ENCODE results near the gene SPATA19.

The SPATA19 gene

GRCh38 chr11:133867456-133867855 lies 22.1 kb upstream of the SPATA19 start:
- ChIA-PET CTCF (interaction anchor here (0.7 kb wide), 1 partner anchor 194 kb away, joined by 3 read pairs; no protein-coding TSS in a partner anchor), POLR2A (no interaction called here)
- no peak for TF ChIP-seq ZBTB17 (tag by site-specific recombination; IDR thresholded peaks at IDR 0.05)
- TF ChIP-seq ZNF654 (tag by site-specific recombination; IDR thresholded peaks at IDR 0.05; ENCODE audit: low read depth) = no peak
- TF ChIP-seq KLF7 (tag by site-specific recombination; IDR thresholded peaks at IDR 0.05; ENCODE audit: borderline replicate concordance) = no peak
- H3K36me3 ChIP-seq (ENCODE audit: control insufficient read depth in 2 of 2, insufficient read depth in 1 of 2, low read length in 2 of 2) = no peaks in the 10 kb centered on the region
- H3K4me1 ChIP-seq (ENCODE audit: control insufficient read depth, insufficient read depth, low read length) = no peaks in the 10 kb centered on the region
- no peak overlapping the region for H3K27ac ChIP-seq (ENCODE audit: extremely low read depth, low read depth, low read length)
- no peak overlapping the region for H3K4me3 ChIP-seq (ENCODE audit: low read depth, low read length)
- H3K9me3 ChIP-seq (ENCODE audit: control insufficient read depth, insufficient read depth, low read depth, low read length) = no peaks in the 10 kb centered on the region

- CTCF ChIA-PET = no interaction called here
- TF ChIP-seq ZNF214 (tag by site-specific recombination; IDR thresholded peaks at IDR 0.05; ENCODE audit: borderline replicate concordance) = no peak
- no peak for TF ChIP-seq ZNF555 (tag by site-specific recombination; conservative IDR thresholded peaks at IDR 0.05)
- TF ChIP-seq MYNN (tag by site-specific recombination; IDR thresholded peaks at IDR 0.05; ENCODE audit: borderline replicate concordance) = no peak
- no peak for TF ChIP-seq ZNF791 (tag by site-specific recombination; IDR thresholded peaks at IDR 0.05)
- no peak for TF ChIP-seq MEIS1 (CRISPR knock-in tag; IDR thresholded peaks at IDR 0.05; ENCODE audit: borderline replicate concordance)
- no peak for TF ChIP-seq ZNF501 (tag by site-specific recombination; IDR thresholded peaks at IDR 0.05)
- TF ChIP-seq PBX3 (CRISPR knock-in tag; IDR thresholded peaks at IDR 0.05) = no peak
- no peak for TF ChIP-seq ZNF146 (tag by site-specific recombination; IDR thresholded peaks at IDR 0.05)
- no peak for TF ChIP-seq ZNF350 (tag by site-specific recombination; IDR thresholded peaks at IDR 0.05)
- TF ChIP-seq ZNF184 (tag by site-specific recombination; IDR thresholded peaks at IDR 0.05) = no peak
- TF ChIP-seq REPIN1 (tag by site-specific recombination; IDR thresholded peaks at IDR 0.05; ENCODE audit: low read depth) = no peak
- TF ChIP-seq ZNF155 (tag by site-specific recombination; IDR thresholded peaks at IDR 0.05) = no peak
- no peak for TF ChIP-seq ZNF391 (tag by site-specific recombination; IDR thresholded peaks at IDR 0.05; ENCODE audit: borderline replicate concordance, low read depth)
- TF ChIP-seq ZSCAN18 (tag by site-specific recombination; IDR thresholded peaks at IDR 0.05) = no peak
- Histone ChIP-seq H3K9me3 (ENCODE audit: control insufficient read depth, insufficient read depth, low read depth, low read length) (no peaks in the 10 kb centered on the region), H3K27ac (ENCODE audit: extremely low read depth, low read depth, low read length) (no peak overlapping the region), H3K36me3 (ENCODE audit: control insufficient read depth in 2 of 2, insufficient read depth in 1 of 2, low read length in 2 of 2) (no peaks in the 10 kb centered on the region), H3K4me3 (ENCODE audit: low read depth, low read length) (no peak overlapping the region), H3K4me1 (ENCODE audit: control insufficient read depth, insufficient read depth, low read length) (no peaks in the 10 kb centered on the region)
- POLR2A ChIA-PET = no interaction called here
Measured at GRCh38 chr11:133865466-133865865, 20.2 kb upstream of the SPATA19 start.

GRCh38 chr11:133864756-133865155 lies 19.4 kb upstream of the SPATA19 start:
- Histone ChIP-seq H3K36me3 (ENCODE audit: control insufficient read depth in 2 of 2, insufficient read depth in 1 of 2, low read length in 2 of 2) (no peaks in the 10 kb centered on the region), H3K27ac (ENCODE audit: extremely low read depth, low read depth, low read length) (no peak overlapping the region), H3K4me1 (ENCODE audit: control insufficient read depth, insufficient read depth, low read length) (no peaks in the 10 kb centered on the region), H3K9me3 (ENCODE audit: control insufficient read depth, insufficient read depth, low read depth, low read length) (no peaks in the 10 kb centered on the region), H3K4me3 (ENCODE audit: low read depth, low read length) (no peak overlapping the region)
- CTCF ChIA-PET = no interaction called here
- POLR2A ChIA-PET = no interaction called here
- no peak for TF ChIP-seq ZNF529 (tag by site-specific recombination; IDR thresholded peaks at IDR 0.05; ENCODE audit: insufficient replicate concordance)
- no peak for TF ChIP-seq PRDM1 (tag by site-specific recombination; IDR thresholded peaks at IDR 0.05)
- no peak for TF ChIP-seq BCL11A (tag by site-specific recombination; IDR thresholded peaks at IDR 0.05; ENCODE audit: low read depth)
- TF ChIP-seq ZBTB10 (tag by site-specific recombination; IDR thresholded peaks at IDR 0.05) = no peak
- no peak for TF ChIP-seq ZBTB21 (tag by site-specific recombination; IDR thresholded peaks at IDR 0.05)
- TF ChIP-seq ZNF423 (tag by site-specific recombination; IDR thresholded peaks at IDR 0.05) = no peak
- TF ChIP-seq SCRT2 (tag by site-specific recombination; IDR thresholded peaks at IDR 0.05) = no peak
- no peak for TF ChIP-seq ZNF560 (tag by site-specific recombination; IDR thresholded peaks at IDR 0.05; ENCODE audit: borderline replicate concordance)
- no peak for TF ChIP-seq ZNF600 (tag by site-specific recombination; IDR thresholded peaks at IDR 0.05)
- TF ChIP-seq ZNF768 (tag by site-specific recombination; IDR thresholded peaks at IDR 0.05) = no peak
- no peak for TF ChIP-seq ZFP3 (tag by site-specific recombination; IDR thresholded peaks at IDR 0.05; ENCODE audit: low read depth)
- no peak for TF ChIP-seq ZNF701 (tag by site-specific recombination; IDR thresholded peaks at IDR 0.05)

All from HEK293 (cell line).